ENCODE measurements around the gene KDM4C. TPM values are rescaled to one million over a fixed set of nuclear protein-coding genes. Genes with fewer than 3 reads are reported as not detected.

Gene KDM4C
- total RNA-seq, 4 donors from 2014 or later: 75.0 to 95.9 (median 88.9) TPM

DNA sequence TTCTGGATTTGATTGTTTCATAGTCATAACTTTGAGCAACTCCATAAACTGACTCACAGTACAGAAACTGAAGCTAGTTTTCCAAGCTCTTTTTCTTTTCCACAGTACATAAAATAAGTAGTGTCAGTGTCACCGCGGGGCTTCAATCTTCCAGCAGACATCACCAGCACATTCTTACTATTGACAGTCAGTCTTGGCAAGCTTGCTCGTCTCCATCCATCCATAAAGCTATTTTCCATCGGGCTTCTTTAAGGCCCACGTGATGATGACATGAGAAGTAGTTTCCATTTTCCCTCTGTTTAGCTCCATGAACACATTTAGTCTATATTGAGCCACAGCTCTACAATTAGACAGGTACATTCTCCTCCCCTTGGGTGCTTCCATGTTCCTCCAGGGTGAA is 443.4 kb downstream of the KDM4C start:
- in situ Hi-C loops (cut with MboI; ENCODE audit: low pct_ligation_motif_present in 1 of 4, low pct_unique_long_range_greater_than_20kb in 1 of 4, low sequenced_read_pairs in 3 of 4) (no loop called here), intact Hi-C loops (cut with DNase I; ENCODE audit: low total_unique reads) (no loop called here)
- no peak overlapping the region for H3K4me3 ChIP-seq
- no peaks in the 10 kb centered on the region for H3K36me3 ChIP-seq
- TF ChIP-seq, protein P1, sequence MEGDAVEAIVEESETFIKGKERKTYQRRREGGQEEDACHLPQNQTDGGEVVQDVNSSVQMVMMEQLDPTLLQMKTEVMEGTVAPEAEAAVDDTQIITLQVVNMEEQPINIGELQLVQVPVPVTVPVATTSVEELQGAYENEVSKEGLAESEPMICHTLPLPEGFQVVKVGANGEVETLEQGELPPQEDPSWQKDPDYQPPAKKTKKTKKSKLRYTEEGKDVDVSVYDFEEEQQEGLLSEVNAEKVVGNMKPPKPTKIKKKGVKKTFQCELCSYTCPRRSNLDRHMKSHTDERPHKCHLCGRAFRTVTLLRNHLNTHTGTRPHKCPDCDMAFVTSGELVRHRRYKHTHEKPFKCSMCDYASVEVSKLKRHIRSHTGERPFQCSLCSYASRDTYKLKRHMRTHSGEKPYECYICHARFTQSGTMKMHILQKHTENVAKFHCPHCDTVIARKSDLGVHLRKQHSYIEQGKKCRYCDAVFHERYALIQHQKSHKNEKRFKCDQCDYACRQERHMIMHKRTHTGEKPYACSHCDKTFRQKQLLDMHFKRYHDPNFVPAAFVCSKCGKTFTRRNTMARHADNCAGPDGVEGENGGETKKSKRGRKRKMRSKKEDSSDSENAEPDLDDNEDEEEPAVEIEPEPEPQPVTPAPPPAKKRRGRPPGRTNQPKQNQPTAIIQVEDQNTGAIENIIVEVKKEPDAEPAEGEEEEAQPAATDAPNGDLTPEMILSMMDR (IDR thresholded peaks at IDR 0.05): no peak
- TF ChIP-seq POLR2AphosphoS5 (IDR thresholded peaks at IDR 0.05) (no peak), POLR2A (IDR thresholded peaks at IDR 0.05) (no peak), EP300 (IDR thresholded peaks at IDR 0.05; ENCODE audit: low read depth) (no peak)
- H3K4me1 ChIP-seq: no peaks in the 10 kb centered on the region
- no peak overlapping the region for H3K27ac ChIP-seq
- no peaks in the 10 kb centered on the region for H3K27me3 ChIP-seq
- no peak for DNase-seq
- H3K9me3 ChIP-seq: no peaks in the 10 kb centered on the region
- 91 to 96% methylated on average over 5 of the region's 5 CpGs for WGBS, 2 donors (ENCODE audit: low coverage in 1 of 2)

DNA sequence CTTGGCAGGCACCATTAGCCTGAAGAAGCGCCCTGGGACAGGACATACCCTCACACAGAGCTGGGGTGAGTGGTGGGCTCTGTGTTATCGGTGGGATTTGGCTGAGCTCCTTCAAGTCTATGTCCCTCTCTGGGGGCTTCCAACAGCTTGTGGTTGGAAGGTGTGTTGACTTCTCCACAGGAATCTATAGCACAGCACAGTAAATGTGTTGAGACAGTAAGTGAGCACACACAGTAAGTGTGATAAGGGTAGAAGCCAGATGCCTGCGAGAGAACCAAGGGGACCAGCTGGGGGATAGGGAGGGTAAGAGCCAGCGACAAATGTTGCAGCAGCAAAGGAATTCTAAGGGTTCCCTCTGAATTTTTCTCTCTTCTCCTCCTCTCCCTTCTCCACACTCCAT is 448.0 kb downstream of the KDM4C start:
- H3K4me1 ChIP-seq: no peaks in the 10 kb centered on the region
- no peaks in the 10 kb centered on the region for H3K36me3 ChIP-seq
- H3K9me3 ChIP-seq: no peaks in the 10 kb centered on the region
- H3K27ac ChIP-seq: no peak overlapping the region
- H3K4me3 ChIP-seq: no peak overlapping the region
- no peak for TF ChIP-seq EP300 (IDR thresholded peaks at IDR 0.05; ENCODE audit: low read depth)
- TF ChIP-seq POLR2AphosphoS5 (IDR thresholded peaks at IDR 0.05): no peak
- TF ChIP-seq, protein P1 (IDR thresholded peaks at IDR 0.05): no peak
- no peak for TF ChIP-seq POLR2A (IDR thresholded peaks at IDR 0.05)
- no peaks in the 10 kb centered on the region for H3K27me3 ChIP-seq
- intact Hi-C loops (cut with DNase I; ENCODE audit: low total_unique reads) (no loop called here), in situ Hi-C loops (cut with MboI; ENCODE audit: low pct_ligation_motif_present in 1 of 4, low pct_unique_long_range_greater_than_20kb in 1 of 4, low sequenced_read_pairs in 3 of 4) (no loop called here)
- 83 to 89% methylated on average over 2 to 4 of the region's 4 CpGs for WGBS, 2 donors (ENCODE audit: low coverage in 1 of 2)
- DNase-seq: no peak

DNA sequence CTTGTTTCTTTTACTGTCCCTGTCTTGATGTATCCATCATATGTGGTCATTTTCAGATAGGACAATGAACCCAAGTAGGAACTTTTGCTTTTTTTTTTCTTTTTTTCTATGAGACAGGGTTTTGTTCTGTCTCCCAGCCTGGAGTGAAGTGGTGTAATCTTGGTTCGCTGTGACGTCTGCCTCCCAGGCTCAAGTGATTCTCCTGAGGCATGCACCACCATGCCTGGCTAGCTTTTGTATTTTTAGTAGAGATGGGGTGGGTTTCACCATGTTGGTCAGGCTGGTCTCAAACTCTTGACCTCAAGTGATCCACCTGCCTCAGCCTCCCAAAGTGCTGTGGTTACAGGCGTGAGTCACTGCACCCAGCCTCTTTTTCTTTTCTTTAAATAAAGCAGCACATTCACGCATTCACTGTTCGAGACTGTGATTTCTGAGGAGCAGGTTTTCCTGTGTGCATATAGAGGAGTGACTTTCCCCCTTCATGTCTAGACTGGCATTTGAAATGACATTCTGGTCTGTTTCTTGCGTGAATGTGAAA is 448.5 kb downstream of the KDM4C start:
- no peaks in the 10 kb centered on the region for H3K4me1 ChIP-seq
- no peak overlapping the region for H3K27ac ChIP-seq
- no peaks in the 10 kb centered on the region for H3K9me3 ChIP-seq
- 85% methylated on average over 6 of the region's 6 CpGs; no CpG with 5 or more reads in 1 of the 2 donors for WGBS, 2 donors (ENCODE audit: low coverage in 1 of 2)
- TF ChIP-seq POLR2AphosphoS5 (IDR thresholded peaks at IDR 0.05) (no peak), EP300 (IDR thresholded peaks at IDR 0.05; ENCODE audit: low read depth) (no peak), POLR2A (IDR thresholded peaks at IDR 0.05) (no peak)
- TF ChIP-seq, protein P1 (IDR thresholded peaks at IDR 0.05): no peak
- H3K36me3 ChIP-seq: no peaks in the 10 kb centered on the region
- H3K27me3 ChIP-seq: no peaks in the 10 kb centered on the region
- intact Hi-C loops (cut with DNase I; ENCODE audit: low total_unique reads) (no loop called here), in situ Hi-C loops (cut with MboI; ENCODE audit: low pct_ligation_motif_present in 1 of 4, low pct_unique_long_range_greater_than_20kb in 1 of 4, low sequenced_read_pairs in 3 of 4) (no loop called here)
- no peak overlapping the region for H3K4me3 ChIP-seq
- no peak for DNase-seq

DNA sequence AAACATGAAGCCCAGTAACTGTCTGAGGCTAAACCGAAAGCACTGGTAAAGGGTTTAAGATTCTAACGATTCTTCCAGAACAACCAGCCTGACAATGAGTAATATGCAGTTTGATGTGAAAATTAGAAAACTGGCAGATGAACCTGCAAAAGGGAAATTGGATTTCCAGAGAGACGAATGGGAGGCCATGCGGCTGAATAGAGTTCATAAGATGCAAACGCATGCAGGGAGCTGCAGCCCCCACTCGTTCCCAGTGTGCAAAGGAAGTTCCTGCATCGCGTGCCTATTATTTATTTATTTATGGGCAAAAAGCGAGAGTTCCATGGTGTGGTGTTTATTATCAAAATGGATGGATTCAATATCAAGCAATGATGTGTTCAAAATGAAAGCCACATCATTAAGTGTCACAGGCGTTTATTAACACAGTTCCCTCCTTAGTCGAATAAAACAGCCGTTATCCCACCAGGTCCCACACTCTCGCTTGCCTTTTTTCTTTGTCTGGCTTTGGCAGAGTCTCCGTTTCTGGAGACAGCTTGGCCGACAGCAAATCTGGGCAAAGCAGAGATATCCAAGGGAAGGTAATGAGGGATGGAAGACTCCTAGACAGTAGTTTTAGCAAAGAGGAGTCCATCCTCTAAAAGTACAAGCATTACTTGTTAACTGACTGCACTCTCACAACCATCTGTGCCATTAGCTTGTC is 451.4 kb downstream of the KDM4C start:
- intact Hi-C loops (cut with DNase I; ENCODE audit: low total_unique reads): no loop called here
- H3K9me3 ChIP-seq: no peaks in the 10 kb centered on the region
- H3K4me3 ChIP-seq: no peak overlapping the region
- TF ChIP-seq, protein P1 (IDR thresholded peaks at IDR 0.05): no peak
- no peak for TF ChIP-seq POLR2AphosphoS5 (IDR thresholded peaks at IDR 0.05)
- no peak for TF ChIP-seq EP300 (IDR thresholded peaks at IDR 0.05; ENCODE audit: low read depth)
- TF ChIP-seq POLR2A (IDR thresholded peaks at IDR 0.05): no peak
- no peak overlapping the region for H3K27ac ChIP-seq
- 68 to 87% methylated on average over 11 to 15 of the region's 15 CpGs for WGBS, 2 donors (ENCODE audit: low coverage in 1 of 2)
- in situ Hi-C loops (cut with MboI; ENCODE audit: low pct_ligation_motif_present in 1 of 4, low pct_unique_long_range_greater_than_20kb in 1 of 4, low sequenced_read_pairs in 3 of 4): no loop called here
- no peaks in the 10 kb centered on the region for H3K27me3 ChIP-seq
- no peaks in the 10 kb centered on the region for H3K36me3 ChIP-seq
- no peak for DNase-seq
- H3K4me1 ChIP-seq: no peaks in the 10 kb centered on the region
